HEK293T (cell line): ENCODE results near the gene SLC9A9.

Experiments used
- CTCF ChIA-PET: fragments of 350-600 bp; formaldehyde crosslinking; extraction: SDS; loops from one replicate; lab custom pipeline; 2021; ENCODE audit warnings: antibody characterized with exemption, inconsistent platforms; lab: Yijun Ruan, JAX
- POLR2A ChIA-PET: fragments of 350-600 bp; formaldehyde crosslinking; extraction: SDS; loops from one replicate; lab custom pipeline; 2020; ENCODE audit warnings: antibody characterized with exemption, inconsistent platforms; lab: Yijun Ruan, JAX
- DNase-seq: peaks from one replicate; pipeline ENCODE4 v3.0.0; 2012; ENCODE audit warnings: mixed read lengths; ENCODE audit errors: extremely low spot score
- ARNT ChIP-seq: fragments of 450-650 bp; IDR thresholded peaks from 2 replicates; pipeline ENCODE4 v1.6.1; 2017; ENCODE audit warnings: mild to moderate bottlenecking
- BHLHE40 ChIP-seq: fragments of 450-650 bp; IDR thresholded peaks from 2 replicates; pipeline ENCODE4 v1.6.1; 2016; ENCODE audit warnings: mild to moderate bottlenecking, moderate library complexity, borderline replicate concordance
- CTBP1 ChIP-seq: fragments of 450-650 bp; IDR thresholded peaks from 2 replicates; pipeline ENCODE4 v1.6.1; 2016; ENCODE audit warnings: borderline replicate concordance
- ELF4 ChIP-seq: fragments of 450-650 bp; IDR thresholded peaks from 2 replicates; pipeline ENCODE4 v1.6.1; 2017; ENCODE audit warnings: antibody characterized with exemption
- FOXA1 ChIP-seq: fragments of 450-650 bp; IDR thresholded peaks from 2 replicates; pipeline ENCODE4 v1.6.1; 2016; ENCODE audit warnings: mild to moderate bottlenecking
- FOXK2 ChIP-seq: fragments of 450-650 bp; IDR thresholded peaks from 2 replicates; pipeline ENCODE4 v1.6.1; 2016; ENCODE audit warnings: mild to moderate bottlenecking
- FOXM1 ChIP-seq: fragments of 450-650 bp; IDR thresholded peaks from 2 replicates; pipeline ENCODE4 v1.6.1; 2017; ENCODE audit warnings: mild to moderate bottlenecking, borderline replicate concordance
- HDGF ChIP-seq: fragments of 450-650 bp; IDR thresholded peaks from 2 replicates; pipeline ENCODE4 v1.6.1; 2017; ENCODE audit warnings: antibody characterized with exemption, borderline replicate concordance
- L3MBTL2 ChIP-seq: fragments of 450-650 bp; conservative IDR thresholded peaks from 2 replicates; pipeline ENCODE4 v1.6.1; 2016; ENCODE audit warnings: mild to moderate bottlenecking
- LEF1 ChIP-seq: fragments of 450-650 bp; IDR thresholded peaks from 2 replicates; pipeline ENCODE4 v1.6.1; 2017; ENCODE audit warnings: mild to moderate bottlenecking, borderline replicate concordance
- NFRKB ChIP-seq: fragments of 450-650 bp; IDR thresholded peaks from 2 replicates; pipeline ENCODE4 v1.6.1; 2016; ENCODE audit warnings: mild to moderate bottlenecking, moderate library complexity
- PKNOX1 ChIP-seq: fragments of 450-650 bp; IDR thresholded peaks from 2 replicates; pipeline ENCODE4 v1.6.1; 2016
- SP1 ChIP-seq: fragments of 450-650 bp; IDR thresholded peaks from 2 replicates; pipeline ENCODE4 v1.6.1; 2017
- SUZ12 ChIP-seq: fragments of 450-650 bp; IDR thresholded peaks from 2 replicates; pipeline ENCODE4 v1.6.1; 2016; ENCODE audit warnings: mild to moderate bottlenecking
- TARDBP ChIP-seq: fragments of 450-650 bp; IDR thresholded peaks from 2 replicates; pipeline ENCODE4 v1.6.1; 2016
- ZNF384 ChIP-seq: fragments of 450-650 bp; IDR thresholded peaks from 2 replicates; pipeline ENCODE4 v1.6.1; 2016

SLC9A9 gene

GRCh38 chr3:143576568-143577270 is 271.5 kb downstream of the SLC9A9 start:
- DNase-seq: no peak
- ChIA-PET CTCF (no interaction called here), POLR2A (no interaction called here)
- TF ChIP-seq SUZ12 (no peak), TARDBP (no peak), BHLHE40 (no peak), ZNF384 (no peak), FOXA1 (no peak), SP1 (no peak), ARNT (no peak), ELF4 (no peak), NFRKB (no peak), FOXK2 (no peak), HDGF (no peak), PKNOX1 (no peak), CTBP1 (no peak), FOXM1 (no peak), L3MBTL2 (no peak), LEF1 (no peak)

GRCh38 chr3:143574933-143575332 is 273.3 kb downstream of the SLC9A9 start:
- CTCF ChIA-PET: no interaction called here
- POLR2A ChIA-PET: no interaction called here
- TF ChIP-seq BHLHE40 (no peak), CTBP1 (no peak), TARDBP (no peak), HDGF (no peak), PKNOX1 (no peak), NFRKB (no peak), ZNF384 (no peak), L3MBTL2 (no peak), SUZ12 (no peak), FOXK2 (no peak), FOXA1 (no peak), ELF4 (no peak), ARNT (no peak), FOXM1 (no peak), SP1 (no peak), LEF1 (no peak)
- no peak for DNase-seq

- TF ChIP-seq BHLHE40 (no peak), ZNF384 (no peak), CTBP1 (no peak), FOXK2 (no peak), TARDBP (no peak), LEF1 (no peak), ELF4 (no peak)
- ChIA-PET POLR2A (no interaction called here), CTCF (no interaction called here)
- no peak for DNase-seq
Observed at GRCh38 chr3:143573610-143574303, 274.5 kb downstream of the SLC9A9 start.

GRCh38 chr3:143571548-143571947 is 276.7 kb downstream of the SLC9A9 start:
- TF ChIP-seq ELF4 (no peak), LEF1 (no peak), L3MBTL2 (no peak), FOXM1 (no peak), PKNOX1 (no peak), NFRKB (no peak), CTBP1 (no peak), FOXK2 (no peak), FOXA1 (no peak), ZNF384 (no peak), SP1 (no peak), SUZ12 (no peak), TARDBP (no peak), HDGF (no peak), BHLHE40 (no peak), ARNT (no peak)
- DNase-seq: no peak
- CTCF ChIA-PET: no interaction called here
- POLR2A ChIA-PET: no interaction called here

- CTCF ChIA-PET: no interaction called here
- no peak for TF ChIP-seq BHLHE40
- no peak for TF ChIP-seq ZNF384
- no peak for TF ChIP-seq ARNT
- TF ChIP-seq FOXM1: no peak
- no peak for TF ChIP-seq SP1
- no peak for TF ChIP-seq SUZ12
- no peak for TF ChIP-seq CTBP1
- TF ChIP-seq TARDBP: no peak
- TF ChIP-seq FOXK2: no peak
- TF ChIP-seq LEF1: no peak
- no peak for TF ChIP-seq HDGF
- TF ChIP-seq L3MBTL2: no peak
- no peak for TF ChIP-seq NFRKB
- no peak for TF ChIP-seq FOXA1
- no peak for TF ChIP-seq PKNOX1
- TF ChIP-seq ELF4: no peak
- DNase-seq: no peak
- POLR2A ChIA-PET: no interaction called here
Observed at GRCh38 chr3:143567823-143568222, 280.4 kb downstream of the SLC9A9 start.
